Stomach (tissue), 4 donors: ENCODE data around the gene PRDM16.

Experiments used
- POLR2A ChIP-seq, 4 donors: fragments of 450-650 bp; IDR thresholded peaks; one replicate each; pipeline ENCODE4 v1.6.1; 2016; ENCODE audit warnings: antibody characterized with exemption in 4 of 4, control low read depth in 2 of 4, mild to moderate bottlenecking in 1 of 4, moderate library complexity in 1 of 4
- TF ChIP-seq, protein P1 (sequence below), 7 experiments: fragments of 450-650 bp in 4 of 7; fragments of 200-600 bp in 3 of 7; sonication (generic) in 3 of 7; IDR thresholded peaks; one replicate each; pipeline ENCODE4 v1.5.1; 2016 to 2019; ENCODE audit warnings: antibody characterized with exemption in 7 of 7, control low read depth in 2 of 7, mild to moderate bottlenecking in 1 of 7

DNA sequence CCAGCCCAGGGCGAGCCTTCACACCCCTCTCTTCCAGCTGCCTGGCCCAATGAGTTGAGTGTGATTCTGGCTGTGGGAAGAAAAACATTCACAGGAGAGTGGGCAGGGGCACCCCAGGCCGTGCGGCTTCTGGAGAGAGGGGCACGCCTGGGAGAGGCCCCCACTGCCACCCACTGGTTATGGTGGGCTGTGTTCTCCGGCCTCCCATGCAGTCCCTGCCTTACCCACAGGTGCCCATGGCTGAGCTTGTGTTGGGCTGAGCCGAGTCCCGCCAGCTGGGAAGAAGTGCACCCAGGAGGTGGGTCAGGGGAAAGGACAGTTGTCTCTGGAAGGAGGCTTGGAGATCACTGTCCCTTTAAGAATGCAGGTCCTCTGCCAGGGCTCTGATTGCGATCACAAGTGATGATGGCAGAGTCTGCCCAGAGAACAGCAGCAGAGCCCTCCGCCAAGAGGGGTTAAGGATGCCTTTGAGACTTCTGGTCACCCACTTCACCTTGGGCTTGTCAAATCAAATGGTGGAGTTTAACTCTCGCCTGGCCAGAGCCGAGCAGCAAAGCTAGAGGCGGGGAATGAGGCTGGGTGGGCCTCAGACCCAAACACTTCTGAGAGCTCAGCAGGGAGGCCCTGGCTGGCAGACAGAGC lies 260.8 kb downstream of the PRDM16 start:
- TF ChIP-seq, protein P1, sequence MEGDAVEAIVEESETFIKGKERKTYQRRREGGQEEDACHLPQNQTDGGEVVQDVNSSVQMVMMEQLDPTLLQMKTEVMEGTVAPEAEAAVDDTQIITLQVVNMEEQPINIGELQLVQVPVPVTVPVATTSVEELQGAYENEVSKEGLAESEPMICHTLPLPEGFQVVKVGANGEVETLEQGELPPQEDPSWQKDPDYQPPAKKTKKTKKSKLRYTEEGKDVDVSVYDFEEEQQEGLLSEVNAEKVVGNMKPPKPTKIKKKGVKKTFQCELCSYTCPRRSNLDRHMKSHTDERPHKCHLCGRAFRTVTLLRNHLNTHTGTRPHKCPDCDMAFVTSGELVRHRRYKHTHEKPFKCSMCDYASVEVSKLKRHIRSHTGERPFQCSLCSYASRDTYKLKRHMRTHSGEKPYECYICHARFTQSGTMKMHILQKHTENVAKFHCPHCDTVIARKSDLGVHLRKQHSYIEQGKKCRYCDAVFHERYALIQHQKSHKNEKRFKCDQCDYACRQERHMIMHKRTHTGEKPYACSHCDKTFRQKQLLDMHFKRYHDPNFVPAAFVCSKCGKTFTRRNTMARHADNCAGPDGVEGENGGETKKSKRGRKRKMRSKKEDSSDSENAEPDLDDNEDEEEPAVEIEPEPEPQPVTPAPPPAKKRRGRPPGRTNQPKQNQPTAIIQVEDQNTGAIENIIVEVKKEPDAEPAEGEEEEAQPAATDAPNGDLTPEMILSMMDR (IDR thresholded peaks at IDR 0.05): no peak
- no peak for TF ChIP-seq POLR2A (IDR thresholded peaks at IDR 0.05)
